Measurements from ENCODE around the gene EPHB1.

EPHB1 gene

DNA sequence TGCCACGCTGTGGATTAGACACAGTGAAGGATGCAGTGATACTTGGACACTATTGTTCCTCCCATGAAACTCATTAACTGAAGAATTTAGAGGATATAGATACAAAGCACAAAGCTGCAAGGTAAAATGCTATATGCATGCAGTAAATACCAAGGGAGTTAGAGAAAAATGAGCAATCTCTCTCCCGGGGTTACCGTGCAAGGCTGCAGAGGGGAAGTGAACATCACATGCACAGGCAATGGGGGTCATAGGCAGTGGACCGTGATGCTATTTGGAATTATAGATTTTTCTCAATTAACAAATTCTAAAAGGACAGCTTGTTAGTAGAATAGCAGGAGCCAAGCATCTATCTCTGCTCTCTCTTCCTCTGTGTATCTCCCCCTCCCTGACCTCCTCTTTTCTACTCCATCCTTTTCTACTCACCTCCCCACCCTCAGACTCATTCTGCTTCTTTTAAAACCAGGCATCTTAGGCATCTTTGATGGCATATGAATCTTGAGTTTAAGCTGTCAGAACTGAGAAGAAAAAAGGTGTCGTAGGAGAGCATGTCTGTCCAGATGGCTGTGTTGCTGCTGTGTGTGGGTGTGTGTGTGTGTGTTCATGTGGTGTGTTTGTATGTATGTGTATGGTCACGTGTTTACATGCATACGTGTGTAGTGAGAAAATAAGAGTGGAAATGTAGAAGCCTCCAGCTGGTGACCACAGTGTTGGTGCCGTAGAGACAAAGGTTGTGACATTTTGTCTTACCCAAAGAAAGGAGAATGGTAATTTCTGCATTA, 339.0 kb downstream of the EPHB1 start:
- no peak overlapping the region for H3K27ac ChIP-seq
- no peak overlapping the region for H3K4me3 ChIP-seq

GRCh38 chr3:135134684-135135075, 339.6 kb downstream of the EPHB1 start:
- no peak overlapping the region for H3K27ac ChIP-seq
- no peak overlapping the region for H3K4me3 ChIP-seq

DNA sequence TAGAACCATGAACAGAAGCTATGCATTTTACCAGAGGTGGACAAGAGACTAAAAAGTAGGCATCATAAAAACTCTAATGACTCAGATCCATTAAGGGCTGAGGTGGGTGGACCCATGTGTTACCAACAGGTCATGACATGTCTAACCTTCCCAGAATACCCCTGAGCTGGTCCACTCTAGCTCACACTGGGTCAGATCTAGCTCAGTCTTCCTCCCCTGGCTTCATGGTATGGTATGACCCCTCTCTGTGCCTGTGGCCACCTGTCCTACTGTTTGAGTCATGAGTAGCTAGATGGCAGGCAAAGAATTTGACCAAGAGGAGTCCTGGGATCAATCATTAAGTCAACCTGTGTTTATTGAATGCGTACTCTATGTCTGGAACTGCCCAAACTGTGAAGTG, 340.4 kb downstream of the EPHB1 start:
- no peak overlapping the region for H3K27ac ChIP-seq

GRCh38 chr3:135136361-135137100, 341.5 kb downstream of the EPHB1 start:
- no peak overlapping the region for H3K27ac ChIP-seq
- no peak overlapping the region for H3K4me3 ChIP-seq

More for the DNA sequence above, 340.4 kb downstream of the EPHB1 start:
- no peak overlapping the region for H3K4me3 ChIP-seq

GRCh38 chr3:135137296-135137695, 342.2 kb downstream of the EPHB1 start:
- no peak overlapping the region for H3K27ac ChIP-seq
- H3K4me3 ChIP-seq, result no peak overlapping the region

DNA sequence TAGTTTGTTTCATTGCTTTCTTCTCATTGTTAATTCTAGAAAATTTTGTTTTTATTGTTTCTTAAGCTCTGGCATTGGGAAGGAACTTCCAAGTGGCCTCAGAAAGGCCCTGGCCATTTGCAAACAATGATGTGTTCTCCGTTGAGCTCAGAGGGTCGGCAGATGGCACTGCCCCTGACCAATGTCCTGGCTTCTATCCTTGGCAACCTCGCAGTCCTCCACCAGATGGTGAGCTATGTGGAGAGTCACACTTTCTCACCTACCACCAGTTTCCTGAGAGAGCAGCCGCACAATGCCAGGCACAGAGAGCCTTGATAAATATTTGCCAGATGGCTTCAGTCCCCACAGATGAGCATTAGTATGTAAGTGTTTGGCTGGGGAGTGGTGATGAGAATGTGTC, 343.7 kb downstream of the EPHB1 start:
- Histone ChIP-seq H3K4me3 (no peak overlapping the region), H3K27ac (no peak overlapping the region)

DNA sequence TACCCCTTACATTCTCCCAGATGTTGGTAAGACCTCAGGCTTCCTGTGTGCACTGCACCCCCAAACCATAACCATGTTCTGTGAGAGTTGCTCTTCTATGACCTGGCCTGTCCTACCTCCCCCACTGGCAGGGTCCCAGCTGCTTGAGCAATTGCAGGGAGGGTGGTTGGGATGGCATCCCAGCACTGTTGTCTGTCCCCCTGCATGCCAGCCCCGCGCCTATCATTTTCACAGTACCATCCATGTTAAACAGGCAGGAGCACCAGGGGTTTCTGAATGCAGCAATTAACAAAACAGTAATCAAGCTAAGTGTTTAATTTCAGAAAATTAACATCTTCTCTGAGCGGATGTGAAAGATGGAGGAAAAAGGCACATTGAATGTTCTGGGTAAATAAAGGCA, 345.5 kb downstream of the EPHB1 start:
- Histone ChIP-seq H3K27ac (no peak overlapping the region), H3K4me3 (no peak overlapping the region)

DNA sequence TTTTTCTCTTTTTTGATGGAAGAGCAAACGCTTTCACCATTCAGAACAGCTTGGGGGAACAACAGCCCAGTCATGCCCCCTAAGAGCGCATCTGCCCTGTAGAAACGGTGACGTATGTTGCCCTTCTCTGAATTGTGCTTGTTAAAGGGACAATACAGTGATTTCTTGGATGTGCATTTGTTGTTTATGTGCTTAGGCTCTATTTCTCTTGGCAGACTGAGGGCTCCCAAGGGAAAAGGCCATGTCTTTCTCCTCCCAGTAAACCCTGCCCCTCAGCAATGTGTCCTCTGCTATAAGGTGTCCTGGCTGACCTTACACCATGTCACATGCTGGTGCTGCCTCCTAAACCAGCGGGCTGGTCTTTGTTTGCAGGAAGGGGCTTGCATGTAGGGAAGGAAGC, 346.1 kb downstream of the EPHB1 start:
- no peak overlapping the region for H3K27ac ChIP-seq
- H3K4me3 ChIP-seq, result no peak overlapping the region

DNA sequence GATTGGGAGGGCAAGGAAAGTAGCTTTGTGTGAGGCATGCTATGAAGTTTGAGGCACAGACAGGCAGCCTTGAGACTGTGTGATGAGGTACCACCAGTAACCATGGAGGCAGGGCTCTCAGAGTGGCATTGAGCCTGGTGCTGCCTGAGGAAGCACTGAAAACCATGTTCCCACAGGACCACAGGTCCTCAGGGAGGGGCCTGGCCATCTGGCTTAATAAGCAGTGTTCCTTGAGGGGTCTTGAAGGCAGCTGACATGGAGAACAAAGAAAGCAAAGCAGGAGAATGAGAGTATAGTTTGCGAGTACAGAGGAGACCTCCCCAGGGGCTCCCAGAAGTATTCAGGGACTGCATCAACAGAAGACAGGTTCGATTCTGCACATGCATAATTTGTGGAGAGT, 346.6 kb downstream of the EPHB1 start:
- no peak overlapping the region for H3K27ac ChIP-seq
- no peak overlapping the region for H3K4me3 ChIP-seq

GRCh38 chr3:135142530-135142929, 347.5 kb downstream of the EPHB1 start:
- H3K27ac ChIP-seq, result no peak overlapping the region
- H3K4me3 ChIP-seq, result no peak overlapping the region

- no peak overlapping the region for H3K27ac ChIP-seq
Measured at GRCh38 chr3:135143474-135143873, 348.4 kb downstream of the EPHB1 start.

DNA sequence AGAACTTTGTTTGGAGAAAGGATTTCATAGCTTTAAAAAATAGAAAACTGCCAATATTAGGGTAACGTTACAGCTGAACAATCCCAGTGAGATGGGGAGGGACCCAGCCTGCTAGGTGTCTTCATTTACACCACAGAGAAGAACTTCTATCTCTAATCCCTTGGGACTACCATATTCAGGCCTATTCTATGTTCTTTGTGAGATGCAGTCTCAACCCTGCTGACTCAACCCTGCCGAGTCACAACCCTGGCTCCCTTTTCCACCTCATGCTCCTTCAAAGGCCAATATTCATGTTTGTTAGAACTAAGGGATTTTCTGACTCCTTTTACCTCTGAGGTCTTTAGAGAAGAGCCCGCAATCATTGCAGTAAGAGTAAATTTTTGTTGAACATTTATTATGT, 350.5 kb downstream of the EPHB1 start:
- H3K27ac ChIP-seq, result no peak overlapping the region
- no peak overlapping the region for H3K4me3 ChIP-seq

More at GRCh38 chr3:135143474-135143873, 348.4 kb downstream of the EPHB1 start:
- no peak overlapping the region for H3K4me3 ChIP-seq

GRCh38 chr3:135147657-135148056, 352.6 kb downstream of the EPHB1 start:
- H3K27ac ChIP-seq, result no peak overlapping the region

GRCh38 chr3:135148398-135149020, 353.4 kb downstream of the EPHB1 start:
- H3K27ac ChIP-seq, result no peak overlapping the region

More at GRCh38 chr3:135147657-135148056, 352.6 kb downstream of the EPHB1 start:
- H3K4me3 ChIP-seq, result no peak overlapping the region

DNA sequence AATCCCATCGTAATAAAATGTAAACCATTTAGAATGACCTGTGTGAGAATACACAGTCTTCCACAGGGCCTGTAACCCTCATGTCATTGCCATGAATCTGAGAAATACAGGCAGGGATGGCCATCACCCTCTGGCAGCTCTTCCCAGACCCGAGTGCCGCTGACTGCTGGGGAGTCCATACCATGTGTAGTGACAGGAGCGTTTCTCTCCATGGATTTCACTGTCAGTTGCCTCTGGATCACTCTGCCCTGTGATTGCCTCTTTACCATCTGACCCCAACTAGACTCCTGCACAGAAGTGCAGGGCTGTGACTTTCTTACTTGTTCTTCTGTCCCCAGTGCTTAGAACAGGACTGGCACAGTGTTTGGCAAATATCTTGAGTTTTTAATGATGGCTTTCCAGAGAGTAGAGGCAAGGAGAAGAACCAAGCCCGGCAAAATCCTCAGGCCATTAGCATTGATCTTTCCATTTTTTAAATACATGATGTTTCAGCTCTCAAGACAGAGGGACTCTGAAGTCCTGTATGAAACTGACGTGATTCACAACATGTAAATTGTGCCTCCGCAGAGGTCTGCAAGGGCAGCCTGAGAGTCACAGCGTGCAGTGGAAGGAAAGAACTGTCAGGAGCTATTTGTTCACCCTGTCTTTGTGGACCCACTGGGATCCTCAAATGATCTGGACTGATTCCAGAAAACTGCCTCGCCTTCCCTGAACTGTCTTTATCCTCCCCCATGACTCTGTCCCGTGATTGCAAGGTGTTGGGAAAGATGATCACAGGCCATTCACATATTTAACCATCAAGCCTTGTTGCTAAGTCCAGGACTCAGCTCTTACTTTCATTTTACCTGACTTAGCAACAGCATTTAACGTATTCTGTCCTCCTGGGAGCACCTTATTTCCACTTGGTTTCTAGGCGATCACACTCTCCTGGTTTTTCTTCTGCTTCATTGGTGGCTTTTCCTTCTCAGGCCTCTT, 354.9 kb downstream of the EPHB1 start:
- Histone ChIP-seq H3K27ac (no peak overlapping the region), H3K4me3 (no peak overlapping the region)

More at GRCh38 chr3:135148398-135149020, 353.4 kb downstream of the EPHB1 start:
- H3K4me3 ChIP-seq, result no peak overlapping the region

GRCh38 chr3:135154186-135154585, 359.1 kb downstream of the EPHB1 start:
- no peak overlapping the region for H3K4me3 ChIP-seq
- H3K27ac ChIP-seq, result no peak overlapping the region

GRCh38 chr3:135155228-135155627, 360.2 kb downstream of the EPHB1 start:
- no peak overlapping the region for H3K27ac ChIP-seq
- no peak overlapping the region for H3K4me3 ChIP-seq

- H3K4me3 ChIP-seq, result no peak overlapping the region
- H3K27ac ChIP-seq, result no peak overlapping the region
Measured at GRCh38 chr3:135155791-135156190, 360.7 kb downstream of the EPHB1 start.

- Histone ChIP-seq H3K27ac (no peak overlapping the region), H3K4me3 (no peak overlapping the region)
Measured at GRCh38 chr3:135157045-135157740, 362.1 kb downstream of the EPHB1 start.
